Keratinocyte (primary cell): Measurements from ENCODE around the gene NPPA. TPM values are rescaled to one million over a fixed set of nuclear protein-coding genes. Genes with fewer than 3 reads are reported as not detected.
"Not testable (repeated sequence)": the region's sequence is repeated elsewhere in the genome, so short reads cannot be mapped to it uniquely, and the experiment has no call there.

Experiments used
- DNase-seq: peaks from one replicate; pipeline ENCODE4 v3.0.0-alpha.2; 2011; ENCODE audit warnings: low read depth, missing footprints, low spot score
- FAIRE-seq: peaks from 2 replicates; lab custom pipeline; 2011; peaks lifted over from hg19 to GRCh38; lab: Jason Lieb, UNC
- H2AFZ ChIP-seq: 2 replicates; pipeline ENCODE4 v1.6.0; 2012; ENCODE audit warnings: low read length, control low read depth, inconsistent platforms; ENCODE audit not compliant: control insufficient read depth
- H3K27ac ChIP-seq: 2 replicates; pipeline ENCODE4 v1.5.1; 2011; ENCODE audit warnings: low read length; ENCODE audit not compliant: control insufficient read depth, insufficient read depth
- H3K27me3 ChIP-seq: 3 replicates; pipeline ENCODE4 v1.6.0; 2011; ENCODE audit warnings: low read length; ENCODE audit not compliant: control insufficient read depth, insufficient read depth; ENCODE audit errors: extremely low read depth
- H3K36me3 ChIP-seq, 2 experiments: 2 replicates in 1 of 2; 3 replicates in 1 of 2; pipeline ENCODE4 v1.5.1; 2011; ENCODE audit warnings: low read length in 2 of 2, mild to moderate bottlenecking in 1 of 2; ENCODE audit not compliant: control insufficient read depth in 2 of 2, insufficient read depth in 2 of 2; ENCODE audit errors: extremely low read depth in 1 of 2
- H3K4me1 ChIP-seq: 3 replicates; pipeline ENCODE4 v1.5.1; 2011; ENCODE audit warnings: low read length; ENCODE audit not compliant: control insufficient read depth, insufficient read depth; ENCODE audit errors: extremely low read depth
- H3K4me2 ChIP-seq: 3 replicates; pipeline ENCODE4 v1.6.0; 2011; ENCODE audit warnings: low read depth, low read length; ENCODE audit not compliant: control insufficient read depth, insufficient read depth; ENCODE audit errors: extremely low read depth
- H3K4me3 ChIP-seq, 3 experiments: fragments of 200-600 bp in 1 of 3; sonication (generic) in 1 of 3; 2 replicates in 2 of 3; 3 replicates in 1 of 3; pipeline ENCODE4 v1.5.1; 2011 to 2016; ENCODE audit warnings: low read length in 3 of 3, mild to moderate bottlenecking in 3 of 3, control low read depth in 2 of 3, inconsistent platforms in 1 of 3, low read depth in 1 of 3, mixed read lengths in 1 of 3, mixed run types in 1 of 3, moderate library complexity in 1 of 3; ENCODE audit not compliant: control insufficient read depth in 2 of 3, insufficient read depth in 2 of 3; ENCODE audit errors: extremely low read depth in 1 of 3
- H3K79me2 ChIP-seq: 2 replicates; pipeline ENCODE4 v1.6.0; 2012; ENCODE audit warnings: low read length; ENCODE audit not compliant: control insufficient read depth, insufficient read depth
- H3K9ac ChIP-seq: 3 replicates; pipeline ENCODE4 v1.6.0; 2011; ENCODE audit warnings: low read length; ENCODE audit not compliant: control insufficient read depth, insufficient read depth; ENCODE audit errors: extremely low read depth
- H3K9me1 ChIP-seq: 3 replicates; pipeline ENCODE4 v1.6.0; 2011; ENCODE audit warnings: low read length; ENCODE audit not compliant: control insufficient read depth, insufficient read depth; ENCODE audit errors: extremely low read depth
- H3K9me3 ChIP-seq: 2 replicates; pipeline ENCODE4 v1.5.1; 2012; ENCODE audit warnings: low read depth, low read length; ENCODE audit not compliant: control insufficient read depth
- H4K20me1 ChIP-seq: 3 replicates; pipeline ENCODE4 v1.6.0; 2011; ENCODE audit warnings: low read length; ENCODE audit not compliant: control insufficient read depth, insufficient read depth; ENCODE audit errors: extremely low read depth
- EZH2 ChIP-seq: IDR thresholded peaks from one replicate; pipeline ENCODE4 v1.6.1; 2012; ENCODE audit warnings: inconsistent platforms, mild to moderate bottlenecking, low read length, moderate library complexity
- dilution Hi-C: fragments of 300-500 bp; cut with MboI; formaldehyde crosslinking; loops from one replicate; pipeline ENCODE4 v1.7.0; 2020; ENCODE audit warnings: low sequenced_read_pairs; ENCODE audit not compliant: extremely low pct_ligation_motif_present
- polyA minus RNA-seq, 3 experiments: library from RNA; depleted of rRNA, polyadenylated mRNA; stranded (reverse); fragments of >200 nt; gene quantifications; 1 replicate in 1 of 3; 2 replicates in 1 of 3; 3 replicates in 1 of 3; pipeline ENCODE4 v1.2.3, GENCODE V29; 2011
- polyA plus RNA-seq, 5 experiments: library from polyadenylated mRNA; depleted of rRNA in 3 of 5; stranded (reverse) in 3 of 5; stranded (forward) in 1 of 5; unstranded in 1 of 5; fragments of >200 nt; gene quantifications; 1 replicate in 1 of 5; 2 replicates in 3 of 5; 3 replicates in 1 of 5; pipeline versions ENCODE4 v1.2.1 to v1.2.3, GENCODE V29; 2011 to 2012; ENCODE audit warnings: missing spikeins in 2 of 5, low read depth in 1 of 5, low replicate concordance in 1 of 5
- TF ChIP-seq, protein P1 (sequence below), 3 experiments: IDR thresholded peaks in 1 of 3; conservative IDR thresholded peaks in 1 of 3; optimal IDR thresholded peaks in 1 of 3; 2 replicates in 2 of 3; 3 replicates in 1 of 3; pipeline versions ENCODE3 to v1.5.1; 2011; ENCODE audit warnings: low read length in 3 of 3, mild to moderate bottlenecking in 3 of 3, moderate library complexity in 2 of 3, control low read depth in 1 of 3, inconsistent platforms in 1 of 3; ENCODE audit not compliant: insufficient read depth in 2 of 3; ENCODE audit errors: extremely low read depth in 1 of 3

Gene NPPA
- not detected in 3 replicates for polyA plus RNA-seq
- not detected for polyA plus RNA-seq (2011; ENCODE audit: low read depth)
- polyA plus RNA-seq (2011; cell fraction: cytosol; rRNA removed): not detected in 2 replicates
- polyA plus RNA-seq (2011; cell fraction: nucleus; rRNA removed): not detected in 2 replicates
- polyA plus RNA-seq (2012; ENCODE audit: low replicate concordance): 0.47 TPM in 1 of 2 replicates, not detected in the other
- not detected in 3 replicates for polyA minus RNA-seq
- polyA minus RNA-seq (2011; cell fraction: cytosol; rRNA and poly(A)+ RNA removed): not detected
- not detected in 2 replicates for polyA minus RNA-seq (2011; cell fraction: nucleus; rRNA and poly(A)+ RNA removed)

DNA sequence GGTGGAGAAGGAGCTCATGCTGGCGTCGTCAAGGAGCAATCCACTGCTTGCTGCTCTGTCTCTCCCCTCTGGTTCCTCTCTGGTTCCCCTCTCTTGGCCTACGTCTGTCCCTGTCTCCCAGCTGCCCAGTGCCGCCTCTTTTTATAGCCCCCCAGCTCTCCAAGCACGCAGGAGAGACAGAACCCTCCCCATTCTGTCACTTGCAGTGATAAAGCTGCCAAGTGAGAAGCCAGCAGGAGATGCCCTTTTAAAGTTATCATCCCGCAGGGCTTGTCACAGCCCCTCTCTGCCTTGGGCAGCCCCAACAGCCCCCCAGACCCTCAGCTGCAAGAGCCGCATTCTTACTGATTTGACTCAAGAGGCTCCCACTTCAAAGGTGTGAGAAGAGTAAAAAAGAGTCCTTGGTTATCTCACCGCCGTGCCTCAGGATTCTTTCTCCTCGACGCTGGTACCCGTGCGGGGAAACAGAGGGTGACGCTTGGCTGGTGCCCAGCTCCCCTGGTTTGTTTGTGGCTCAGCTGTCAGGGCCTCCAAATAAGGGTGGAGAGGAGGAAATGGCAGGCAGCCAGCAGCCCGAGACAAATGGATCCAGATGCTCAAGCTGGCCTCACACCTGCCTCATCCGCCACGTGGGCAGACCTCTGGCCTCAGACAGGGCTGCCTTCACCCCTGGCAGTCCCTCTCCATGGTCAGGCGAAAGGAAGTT lies at the start of gene NPPA:
Gene NPPA, minus strand, starts transcription at position 117 of the 706 bp plus-strand sequence. Its CDS starts 99 bp downstream, at position 18.
- no peak within 1 kb of the TSS for H3K4me3 ChIP-seq
- peaks cover 2% of the 10 kb centered on the region for H4K20me1 ChIP-seq
- H3K9me3 ChIP-seq: no peaks in the 10 kb centered on the region
- no peak within 1 kb of the TSS for H3K4me2 ChIP-seq
- no peak for FAIRE-seq
- H3K4me1 ChIP-seq: no peaks in the 10 kb centered on the region
- dilution Hi-C loops: no loop called here
- H3K27ac ChIP-seq: no peak within 1 kb of the TSS
- no peaks in the 10 kb centered on the region for H3K79me2 ChIP-seq
- no peaks in the 10 kb centered on the region for H3K27me3 ChIP-seq
- no peak within 1 kb of the TSS for H3K9ac ChIP-seq
- peaks cover 10 to 22% of the 10 kb centered on the region in 2 experiments for H3K36me3 ChIP-seq
- no peak for DNase-seq
- H2AFZ ChIP-seq: no peak within 1 kb of the TSS
- H3K9me1 ChIP-seq: no peaks in the 10 kb centered on the region
- TF ChIP-seq EZH2: no peak
- TF ChIP-seq, protein P1, sequence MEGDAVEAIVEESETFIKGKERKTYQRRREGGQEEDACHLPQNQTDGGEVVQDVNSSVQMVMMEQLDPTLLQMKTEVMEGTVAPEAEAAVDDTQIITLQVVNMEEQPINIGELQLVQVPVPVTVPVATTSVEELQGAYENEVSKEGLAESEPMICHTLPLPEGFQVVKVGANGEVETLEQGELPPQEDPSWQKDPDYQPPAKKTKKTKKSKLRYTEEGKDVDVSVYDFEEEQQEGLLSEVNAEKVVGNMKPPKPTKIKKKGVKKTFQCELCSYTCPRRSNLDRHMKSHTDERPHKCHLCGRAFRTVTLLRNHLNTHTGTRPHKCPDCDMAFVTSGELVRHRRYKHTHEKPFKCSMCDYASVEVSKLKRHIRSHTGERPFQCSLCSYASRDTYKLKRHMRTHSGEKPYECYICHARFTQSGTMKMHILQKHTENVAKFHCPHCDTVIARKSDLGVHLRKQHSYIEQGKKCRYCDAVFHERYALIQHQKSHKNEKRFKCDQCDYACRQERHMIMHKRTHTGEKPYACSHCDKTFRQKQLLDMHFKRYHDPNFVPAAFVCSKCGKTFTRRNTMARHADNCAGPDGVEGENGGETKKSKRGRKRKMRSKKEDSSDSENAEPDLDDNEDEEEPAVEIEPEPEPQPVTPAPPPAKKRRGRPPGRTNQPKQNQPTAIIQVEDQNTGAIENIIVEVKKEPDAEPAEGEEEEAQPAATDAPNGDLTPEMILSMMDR (optimal IDR thresholded peaks at IDR 0.05 in 1 of 3, IDR thresholded peaks at IDR 0.05 in 1 of 3, conservative IDR thresholded peaks at IDR 0.05 in 1 of 3; ENCODE audit: extremely low read depth in 1 of 3, insufficient read depth in 2 of 3, low read length in 3 of 3): no peak

DNA sequence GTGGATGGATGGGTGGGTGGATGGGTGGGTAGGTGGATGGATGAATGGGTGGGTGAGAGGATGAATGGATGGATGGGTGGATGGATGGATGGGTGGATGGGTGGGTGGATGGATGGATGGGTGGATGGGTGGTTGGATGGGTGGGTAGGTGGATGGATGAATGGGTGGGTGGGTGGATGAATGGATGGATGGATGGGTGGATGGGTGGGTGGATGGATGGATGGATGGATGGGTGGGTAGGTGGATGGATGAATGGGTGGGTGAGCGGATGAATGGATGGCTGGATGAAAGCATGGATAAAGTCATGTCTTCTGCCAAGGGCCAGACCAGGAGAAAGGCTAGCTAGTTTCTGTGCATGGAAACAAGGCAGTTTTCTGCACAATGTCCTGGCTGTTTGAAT lies 46.9 kb upstream of the NPPA start:
- FAIRE-seq, H2AFZ ChIP-seq, DNase-seq, H3K79me2 ChIP-seq, H3K36me3 ChIP-seq, H3K9me3 ChIP-seq, H4K20me1 ChIP-seq, H3K4me2 ChIP-seq, H3K4me1 ChIP-seq, H3K27ac ChIP-seq, H3K9ac ChIP-seq, H3K4me3 ChIP-seq, H3K9me1 ChIP-seq, dilution Hi-C loops: not testable (repeated sequence)
- peaks cover 21% of the 10 kb centered on the region for H3K27me3 ChIP-seq
